Inflammatory macrophage treated with lipopolysaccharide for 1 hour (primary cell): ENCODE results near the gene POLD2.

ENCODE experiments used
- DNase-seq, 2 donors: peaks; one replicate each; pipeline ENCODE4 v3.0.0-alpha.2; 2020 to 2022

Gene POLD2

GRCh38 chr7:44079331-44080021 is 43.9 kb downstream of the POLD2 start:
- DNase-seq: peak in 1 of 2 donors; percentile 35

GRCh38 chr7:44078521-44078920 is 44.8 kb downstream of the POLD2 start:
- DNase-seq: no peak

DNA sequence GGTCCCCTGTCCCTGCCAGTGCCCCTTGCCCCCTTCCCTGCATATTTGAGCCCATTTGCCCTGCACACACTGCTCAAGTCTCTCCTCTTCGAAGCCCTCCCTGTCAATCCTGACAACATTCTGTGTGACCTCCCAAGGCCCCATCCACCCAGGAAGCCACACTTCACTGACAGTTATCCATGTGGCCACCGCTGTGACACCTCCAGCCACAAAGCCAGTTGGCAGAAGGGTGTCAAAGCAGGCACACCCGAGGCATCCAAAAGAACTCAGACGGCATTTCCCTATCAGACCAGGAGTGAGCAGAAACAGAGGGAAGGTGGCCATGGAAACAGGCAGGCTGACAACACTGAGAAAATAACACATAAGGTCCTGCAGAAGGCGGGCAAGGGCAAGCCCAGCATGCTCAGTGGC is 45.7 kb downstream of the POLD2 start:
- DNase-seq: no peak

DNA sequence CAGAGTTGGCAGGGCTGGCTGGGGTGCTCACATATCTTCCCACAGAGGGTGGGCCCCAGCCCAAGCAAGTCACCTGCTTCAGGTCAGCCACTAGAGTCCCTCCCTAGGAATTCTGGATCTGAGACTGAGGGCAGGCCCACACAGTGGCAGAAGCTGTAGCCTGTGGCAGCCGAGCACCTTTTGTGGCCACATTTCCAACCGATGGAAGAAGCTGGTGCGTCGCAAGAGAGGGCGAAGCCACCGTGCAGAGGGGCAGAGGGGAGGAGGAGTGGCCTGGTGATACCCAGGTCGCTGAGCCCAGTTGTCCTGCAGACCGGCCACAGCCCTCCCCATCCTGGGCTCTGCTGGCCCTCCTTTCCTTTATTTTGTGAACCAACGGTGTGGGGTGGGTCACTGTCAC is 46.3 kb downstream of the POLD2 start:
- DNase-seq: no peak

DNA sequence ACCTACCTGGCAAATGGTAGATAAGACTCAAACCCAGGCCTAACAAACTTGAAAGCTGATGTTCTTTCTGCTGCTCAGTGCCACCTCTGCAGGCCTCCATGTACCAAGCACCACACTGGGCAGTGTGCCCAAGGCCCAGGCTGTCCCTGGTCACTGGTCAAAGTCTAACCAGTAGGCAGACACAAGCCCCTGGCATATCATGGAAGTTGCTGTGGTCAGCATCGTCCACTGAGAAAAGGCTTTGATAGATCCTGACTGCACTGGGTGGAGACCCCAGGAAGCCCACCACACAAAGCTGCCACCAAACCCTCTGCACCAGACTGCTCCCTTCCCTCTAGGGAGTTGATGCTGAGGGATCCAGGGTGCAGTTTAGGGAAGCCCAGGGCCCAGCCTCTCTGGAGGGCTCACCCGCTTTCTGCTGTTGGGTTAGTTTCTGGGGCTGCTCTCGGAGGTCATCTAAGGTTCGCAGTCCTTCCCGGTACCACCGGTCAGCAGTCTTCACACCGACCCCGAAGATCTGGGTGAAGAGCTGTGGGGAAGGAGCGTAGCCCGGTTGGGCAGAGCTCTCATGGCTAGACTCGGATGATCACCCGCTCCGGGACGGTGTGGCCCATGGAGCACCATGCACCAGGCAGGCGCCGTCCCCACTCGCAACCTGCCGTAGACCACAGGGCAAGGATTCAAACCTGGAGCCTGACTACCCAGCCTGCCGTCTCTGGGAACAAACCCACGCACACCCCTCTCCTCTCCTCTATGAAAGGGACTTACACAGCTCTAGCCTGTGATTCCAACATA is 47.0 kb downstream of the POLD2 start:
- no peak for DNase-seq

DNA sequence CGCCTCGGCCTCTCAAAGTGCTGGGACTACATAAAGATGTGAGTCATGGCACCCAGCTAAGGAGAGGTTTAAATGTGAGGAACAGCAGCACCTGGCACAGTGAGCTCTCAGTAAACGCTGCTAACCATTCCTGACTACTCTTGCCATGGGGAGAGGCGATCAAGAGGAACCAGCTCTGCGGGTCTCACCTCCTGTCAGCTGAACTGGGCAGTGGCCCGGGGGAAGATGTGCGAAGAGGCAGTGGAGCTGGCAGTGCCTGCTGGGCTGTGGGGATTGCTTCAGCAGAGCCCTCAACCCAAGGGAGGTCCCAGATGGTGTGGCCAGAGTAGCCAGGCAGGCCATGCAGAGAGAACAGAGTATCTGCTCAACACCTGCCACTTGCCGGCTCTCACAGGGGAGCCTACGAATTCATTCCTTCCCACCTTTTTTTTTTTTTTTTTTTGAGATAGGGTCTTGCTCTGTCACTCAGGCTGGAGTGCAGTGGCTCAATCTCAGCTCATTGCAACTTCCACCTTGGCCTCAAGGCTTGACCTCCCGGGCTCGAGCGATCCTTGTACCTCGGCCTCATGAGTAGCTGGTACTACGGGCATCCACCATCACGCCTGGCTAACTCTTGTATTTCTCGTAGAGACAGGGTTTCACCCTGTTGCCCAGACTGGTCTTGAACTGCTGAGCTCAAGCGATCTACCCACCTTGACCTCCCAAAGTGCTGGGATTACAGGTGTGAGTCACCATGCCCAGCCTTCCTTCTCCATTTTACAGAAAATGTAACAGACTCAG is 47.9 kb downstream of the POLD2 start:
- no peak for DNase-seq

DNA sequence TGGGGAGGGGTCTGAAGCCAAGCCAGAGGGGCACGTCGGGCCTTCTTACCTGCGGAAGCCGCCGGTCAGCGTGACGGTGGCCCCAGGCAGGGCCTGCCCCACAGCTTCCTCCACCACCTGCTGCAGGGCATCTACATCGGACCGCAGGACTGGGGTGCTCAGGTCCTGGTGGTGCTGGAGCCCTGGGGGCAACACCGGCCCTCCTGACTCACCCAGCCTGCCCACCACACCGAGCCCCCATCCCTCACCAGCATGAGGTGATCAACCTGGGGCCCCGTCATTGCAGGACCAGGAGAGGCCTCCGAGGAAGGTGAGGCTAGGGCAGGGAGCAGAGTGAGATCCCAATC is 49.0 kb downstream of the POLD2 start:
- DNase-seq: no peak

DNA sequence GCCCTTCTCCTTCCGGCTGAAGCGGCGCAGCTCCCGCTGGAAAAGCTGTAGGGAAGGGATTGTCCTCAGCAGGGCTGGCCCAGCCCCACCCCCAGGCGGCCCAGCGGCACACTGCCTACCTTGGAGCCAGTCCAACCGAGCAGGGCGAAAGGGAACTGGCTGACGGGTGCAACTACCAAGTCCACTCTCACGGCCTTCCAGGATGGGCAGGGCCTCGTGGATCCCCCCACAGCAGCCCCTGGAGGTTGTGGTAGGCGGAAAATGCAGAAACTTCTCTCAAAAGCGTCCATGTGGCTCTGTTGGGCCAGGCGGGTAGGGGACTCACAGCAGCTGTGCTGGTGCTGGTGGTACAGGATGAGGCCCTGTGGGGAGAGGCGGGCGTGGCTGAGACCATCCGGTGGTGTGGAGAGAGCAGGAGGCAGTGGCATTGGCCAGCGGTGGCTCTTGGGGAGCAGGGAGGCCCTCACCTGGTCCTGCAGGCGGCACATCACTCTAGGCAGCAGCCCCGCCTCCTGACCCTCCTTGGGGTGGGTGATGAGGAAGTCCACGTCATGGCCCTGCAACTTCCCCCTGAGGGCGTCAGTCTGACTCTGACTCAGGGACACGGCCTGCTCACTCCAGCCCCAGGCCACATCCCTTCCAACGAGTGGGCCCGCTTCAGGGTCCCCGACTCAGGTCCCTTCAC is 49.5 kb downstream of the POLD2 start:
- DNase-seq: peak; percentile 86 to 88

DNA sequence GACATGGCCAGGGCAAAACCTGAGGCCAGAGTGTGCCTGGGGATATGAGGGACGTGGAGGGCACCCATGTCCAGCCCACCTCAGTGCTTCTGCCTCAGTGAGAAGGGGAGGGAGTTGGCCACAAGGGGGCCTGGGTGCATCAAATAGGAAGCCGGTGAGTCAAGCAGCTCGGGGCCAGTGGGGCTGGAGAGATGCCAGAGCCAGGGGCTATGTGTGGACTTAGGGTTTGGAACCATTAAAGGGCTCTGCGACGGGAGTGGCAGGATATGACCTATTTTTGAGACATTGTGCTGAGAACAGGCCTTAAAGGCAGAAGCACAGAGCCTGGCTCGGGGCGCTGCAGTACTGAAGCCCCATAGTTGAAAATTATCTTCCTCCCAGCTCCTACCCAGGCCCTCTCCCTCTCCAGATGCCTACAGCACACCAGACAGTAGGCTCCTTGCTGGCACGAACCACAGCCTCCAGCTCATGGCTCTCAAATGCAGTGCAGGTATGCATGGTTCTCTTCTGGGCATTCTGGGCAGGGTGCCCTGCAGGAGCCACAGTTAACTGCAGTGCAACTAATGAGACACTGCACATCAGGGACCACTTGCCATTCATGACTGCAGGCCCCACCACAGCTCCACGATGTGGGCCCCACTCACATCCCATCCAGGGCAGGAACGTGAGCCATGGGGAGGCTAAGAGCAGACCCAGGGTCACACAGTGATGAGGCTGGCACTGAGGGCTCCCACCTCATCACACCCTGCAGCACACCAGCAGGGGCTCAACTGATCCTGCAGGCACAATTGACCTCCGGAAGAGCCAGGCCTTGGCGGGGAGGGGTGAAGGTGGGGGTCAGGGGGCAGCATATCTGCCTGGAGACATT is 50.8 kb downstream of the POLD2 start:
- peak; percentile 41 to 53 for DNase-seq

DNA sequence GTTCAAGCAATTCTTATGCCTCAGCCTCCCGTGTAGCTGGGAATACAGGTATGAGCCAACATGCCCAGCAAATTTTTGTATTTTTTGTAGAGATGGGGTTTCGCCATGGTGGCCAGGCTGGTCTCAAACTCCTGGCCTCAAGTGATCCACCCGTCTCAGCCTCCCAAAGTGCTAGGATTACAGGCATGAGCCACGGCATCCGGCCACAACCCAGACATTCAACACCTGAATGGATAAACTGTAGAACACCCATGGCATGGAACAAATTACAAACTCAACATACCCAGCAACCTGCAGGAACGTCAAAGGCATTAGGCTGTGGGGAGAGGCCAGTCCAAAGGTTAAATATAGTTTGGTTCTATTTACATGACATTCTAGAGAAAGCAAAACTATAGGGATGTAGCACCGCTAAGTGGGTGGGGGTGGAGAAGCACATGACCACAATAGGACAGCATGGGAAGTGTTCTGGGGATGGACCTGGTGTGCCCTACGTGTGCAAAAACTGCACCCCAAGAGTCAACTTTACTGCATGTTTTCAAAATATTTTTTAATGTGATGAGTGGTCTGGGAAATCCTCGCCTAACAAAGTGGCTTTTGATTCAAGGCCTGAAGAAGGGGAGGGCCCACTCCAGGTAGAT is 51.5 kb downstream of the POLD2 start:
- DNase-seq: peak in 1 of 2 donors; percentile 9

- no peak for DNase-seq
Observed at GRCh38 chr7:44068054-44068453, 55.3 kb downstream of the POLD2 start.

GRCh38 chr7:44067064-44067951 is 56.0 kb downstream of the POLD2 start:
- no peak for DNase-seq

- no peak for DNase-seq
Observed at GRCh38 chr7:44066494-44067063, 56.8 kb downstream of the POLD2 start.

GRCh38 chr7:44066111-44066460 is 57.3 kb downstream of the POLD2 start:
- DNase-seq: no peak

DNA sequence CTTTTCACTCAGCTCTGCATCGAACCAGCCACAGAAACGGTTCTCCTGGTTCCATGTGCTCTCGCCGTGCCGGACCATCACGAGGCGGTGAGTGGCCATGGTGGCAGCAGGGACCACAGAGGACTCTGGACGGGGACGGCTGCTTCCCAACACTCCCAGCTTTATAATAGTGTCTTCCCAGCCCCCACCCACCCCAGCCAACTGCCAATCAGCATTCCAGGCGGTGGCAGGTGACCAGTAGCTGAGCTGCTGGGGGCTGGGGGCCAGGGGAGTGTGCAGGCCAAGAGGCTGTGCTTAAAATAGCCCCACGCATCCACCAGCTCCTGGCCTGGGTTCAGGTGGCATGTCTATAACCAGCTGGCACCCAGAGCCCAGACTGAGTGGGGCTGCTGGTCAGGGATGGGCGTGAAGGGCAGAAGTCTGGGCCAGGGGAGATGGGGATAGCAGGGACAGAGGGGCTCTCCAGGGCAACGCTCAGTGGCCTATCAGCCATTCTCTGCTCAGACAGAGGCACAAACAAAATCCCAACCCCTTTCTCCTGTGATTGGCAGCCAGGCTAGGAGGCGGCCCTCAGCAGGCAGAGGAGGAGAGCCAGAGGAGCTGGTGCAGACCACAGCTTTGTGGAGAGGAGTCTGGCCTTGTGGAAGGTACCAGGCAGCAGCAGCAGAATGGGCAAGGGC is 57.8 kb downstream of the POLD2 start, which contains the start of gene PGAM2:
TSS of gene PGAM2 (minus strand) at position 137 of the 680 bp plus-strand sequence. CDS start at position 99, 38 bp downstream.
- no peak for DNase-seq

DNA sequence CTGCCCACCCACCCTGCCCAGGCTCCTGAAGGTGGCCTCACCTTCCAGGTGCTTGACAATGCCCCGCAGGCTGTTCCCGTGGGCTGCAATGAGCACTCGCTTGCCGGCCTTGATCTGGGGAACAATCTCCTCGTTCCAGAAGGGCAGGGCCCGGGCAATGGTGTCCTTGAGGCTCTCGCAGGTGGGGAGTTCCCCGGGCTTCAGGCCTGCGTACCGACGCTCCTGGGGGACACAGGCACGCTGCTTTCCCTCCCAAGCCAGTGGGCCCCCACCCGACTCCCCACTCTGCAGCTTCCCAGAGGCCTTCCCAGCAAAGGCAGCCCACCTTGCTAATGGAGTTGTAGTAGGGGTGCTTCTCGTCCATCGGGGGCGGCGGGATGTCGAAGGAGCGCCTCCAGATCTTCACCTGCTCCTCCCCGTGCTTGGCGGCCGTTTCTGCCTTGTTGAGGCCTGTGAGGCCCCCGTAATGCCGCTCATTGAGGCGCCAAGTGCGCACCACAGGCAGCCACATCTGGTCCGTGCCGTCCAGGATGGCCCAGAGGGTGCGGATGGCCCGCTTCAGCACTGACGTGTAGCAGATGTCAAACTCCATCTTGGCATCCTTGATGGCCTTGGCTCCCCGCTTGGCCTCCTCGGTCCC is 58.4 kb downstream of the POLD2 start:
- no peak for DNase-seq
